DMS114 treated with DMSO at 0.1 percent for 48 hours (cell line): Measurements from ENCODE around the gene KCNAB2.

ENCODE experiments used
- DNase-seq: peaks from one replicate; lab custom pipeline; 2025; ENCODE audit not compliant: unreplicated experiment; lab: John Stamatoyannopoulos, UW

Gene KCNAB2

DNA sequence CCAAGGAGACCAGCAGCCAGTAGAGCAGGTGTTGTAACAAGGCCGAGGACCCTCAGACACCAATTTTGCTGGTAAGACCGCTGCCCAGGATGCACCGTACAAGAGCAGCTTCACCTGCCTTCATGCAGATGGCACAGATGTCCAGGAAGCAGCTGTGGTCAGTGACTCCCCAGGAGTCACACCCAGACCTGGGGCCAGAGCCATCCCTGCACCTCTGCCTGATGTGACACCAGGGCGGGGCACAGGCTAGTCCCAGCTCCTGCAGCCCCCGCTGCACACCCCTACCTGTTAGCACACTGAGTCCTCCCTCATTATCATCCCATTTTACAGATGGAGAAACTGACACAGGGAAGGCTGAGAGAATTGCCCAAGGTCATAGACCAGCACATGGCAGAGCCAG lies 16.3 kb upstream of the KCNAB2 start:
- DNase-seq = no peak

DNA sequence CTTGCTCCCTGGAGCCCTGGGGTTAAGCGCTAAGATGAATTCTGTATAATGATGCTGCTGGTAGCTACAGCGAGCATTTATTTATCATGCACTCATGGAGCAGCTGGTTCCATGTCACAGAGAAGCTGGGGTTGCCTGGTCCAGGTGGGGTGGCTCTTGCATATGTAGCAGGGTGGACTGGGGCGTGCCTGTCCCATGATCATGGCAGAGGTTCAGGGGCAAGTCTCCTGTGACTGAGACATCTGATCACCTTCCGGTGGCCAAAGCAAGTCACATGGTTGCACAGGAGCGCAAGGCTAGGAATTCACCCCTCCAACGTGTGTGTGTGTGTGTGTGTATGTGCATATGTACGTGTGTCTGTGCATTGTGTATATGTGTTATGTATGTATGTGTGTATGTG lies 15.6 kb upstream of the KCNAB2 start:
- DNase-seq = no peak

DNA sequence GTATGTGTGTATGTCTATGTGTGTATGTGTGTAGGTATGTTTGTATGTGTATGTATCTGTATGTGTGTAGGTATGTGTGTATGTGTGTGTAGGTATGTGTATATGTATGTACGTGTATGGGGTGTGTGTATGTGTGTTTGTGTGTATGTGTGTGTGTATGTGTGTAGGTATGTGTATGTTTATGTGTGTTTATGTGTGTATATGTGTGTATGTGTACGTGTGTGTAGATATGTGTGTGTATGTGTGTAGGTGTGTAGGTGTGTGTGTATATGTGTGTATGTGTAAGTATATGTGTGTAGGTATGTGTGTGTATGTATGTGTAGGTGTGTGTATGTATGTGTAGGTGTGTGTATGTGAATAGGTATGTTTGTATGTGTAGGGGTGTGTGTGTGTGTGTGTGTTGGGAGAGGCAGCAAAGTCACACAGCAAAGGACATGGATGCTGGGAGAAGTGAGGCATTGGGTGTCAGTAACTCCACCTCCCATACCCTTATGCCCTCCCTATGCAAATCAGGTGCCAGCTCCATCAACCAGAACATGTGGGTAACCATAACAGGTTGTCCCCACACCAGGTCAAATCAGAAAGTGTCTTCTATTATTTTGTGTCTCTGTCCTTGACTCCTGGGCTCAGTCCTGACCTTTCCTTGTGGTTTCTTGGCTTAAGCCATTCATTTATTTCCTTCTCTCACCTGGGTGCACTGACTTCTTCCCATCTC lies 15.0 kb upstream of the KCNAB2 start:
- no peak for DNase-seq

DNA sequence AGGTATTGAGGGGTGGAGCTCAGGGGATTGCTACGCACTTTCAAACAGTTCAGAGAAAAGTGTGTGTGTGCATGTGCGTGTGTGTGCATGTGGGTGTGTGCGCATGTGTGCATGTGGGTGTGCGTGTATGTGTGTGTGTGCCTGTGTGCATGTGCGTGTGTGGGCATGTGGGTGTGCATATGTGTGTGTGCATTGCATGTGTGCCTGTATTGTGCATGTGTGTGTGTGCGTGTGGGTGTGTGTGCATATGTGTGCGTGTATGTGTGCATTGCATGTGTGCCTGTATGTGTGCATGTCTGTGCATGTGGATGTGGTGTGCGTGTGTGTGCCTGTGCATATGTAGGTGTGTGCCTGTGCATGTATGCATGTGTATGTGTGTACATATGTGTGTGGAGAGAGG lies 12.6 kb upstream of the KCNAB2 start:
- no peak for DNase-seq

DNA sequence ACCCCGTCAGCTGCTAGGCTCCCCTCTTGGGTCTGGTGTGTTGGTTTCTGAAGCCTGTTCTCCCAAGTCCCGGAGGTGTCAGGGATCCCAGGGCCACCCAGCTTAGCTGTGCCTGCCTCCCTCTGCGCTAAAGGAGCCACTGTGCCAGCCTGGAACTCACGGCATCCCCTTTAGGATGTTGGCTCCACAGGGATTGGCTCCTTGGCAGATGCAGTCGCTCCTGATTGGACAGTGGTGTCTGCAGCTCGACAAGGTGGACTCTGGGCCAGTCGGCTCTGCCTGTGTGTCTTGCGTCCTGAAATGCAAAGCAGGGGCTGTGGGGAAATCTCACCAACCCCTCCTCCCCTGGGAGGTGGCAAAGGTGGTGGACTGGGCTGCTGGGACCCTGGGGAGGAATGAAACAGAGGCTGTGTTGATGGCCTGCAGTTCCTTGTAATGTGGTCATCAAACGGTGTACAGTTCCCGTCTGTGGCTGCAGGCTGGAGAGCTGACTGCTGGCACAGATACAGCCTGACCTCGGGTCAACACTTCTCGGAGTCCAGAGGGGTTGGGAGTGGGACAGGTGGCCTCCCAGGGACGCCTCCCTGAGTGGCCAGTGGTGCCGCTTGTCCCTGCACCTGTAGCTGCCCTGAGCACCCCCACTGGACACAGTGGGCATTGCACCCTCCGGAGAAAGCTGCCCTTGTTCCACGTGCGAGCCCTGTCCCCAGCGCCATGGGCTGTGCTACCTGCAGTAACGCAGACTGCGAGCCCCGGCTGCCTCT lies 11.5 kb upstream of the KCNAB2 start:
- DNase-seq = no peak

DNA sequence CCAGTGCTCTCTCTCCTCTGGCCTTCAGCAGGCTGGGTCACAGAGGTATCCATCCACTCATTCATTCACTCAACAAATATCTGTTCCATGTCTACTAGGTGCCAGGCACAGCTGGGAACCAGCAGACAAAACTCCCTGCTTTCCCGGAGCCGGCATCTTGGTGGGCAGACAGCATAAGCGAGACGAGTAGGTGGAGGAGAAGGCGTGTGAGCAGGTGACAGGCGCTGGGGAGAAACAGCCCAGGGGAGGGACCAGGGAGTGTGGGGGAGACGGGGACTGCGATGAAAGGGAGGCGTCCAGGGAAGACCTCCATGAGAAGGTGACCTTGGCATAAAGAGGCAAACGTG lies 11.0 kb upstream of the KCNAB2 start:
- no peak for DNase-seq

DNA sequence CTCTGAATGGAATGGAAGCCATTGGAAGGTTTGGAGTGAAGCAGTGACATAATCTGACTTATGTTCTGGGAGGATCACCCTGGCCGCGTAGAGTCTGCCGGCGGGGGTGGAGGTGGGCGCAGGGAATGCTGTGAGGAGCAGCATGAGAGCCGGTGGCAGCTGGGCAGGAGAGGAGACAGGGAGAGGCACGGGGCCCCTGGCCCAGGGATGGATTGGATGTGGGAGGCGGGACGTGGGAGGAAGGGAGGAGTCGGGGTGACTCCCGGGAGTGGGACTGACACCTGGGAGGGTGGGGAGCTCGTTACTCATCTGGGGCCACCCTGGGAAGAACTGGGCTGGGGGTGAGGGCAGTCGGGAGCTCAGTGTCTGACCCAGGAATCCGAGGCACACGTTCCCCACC lies 10.4 kb upstream of the KCNAB2 start:
- no peak for DNase-seq

DNA sequence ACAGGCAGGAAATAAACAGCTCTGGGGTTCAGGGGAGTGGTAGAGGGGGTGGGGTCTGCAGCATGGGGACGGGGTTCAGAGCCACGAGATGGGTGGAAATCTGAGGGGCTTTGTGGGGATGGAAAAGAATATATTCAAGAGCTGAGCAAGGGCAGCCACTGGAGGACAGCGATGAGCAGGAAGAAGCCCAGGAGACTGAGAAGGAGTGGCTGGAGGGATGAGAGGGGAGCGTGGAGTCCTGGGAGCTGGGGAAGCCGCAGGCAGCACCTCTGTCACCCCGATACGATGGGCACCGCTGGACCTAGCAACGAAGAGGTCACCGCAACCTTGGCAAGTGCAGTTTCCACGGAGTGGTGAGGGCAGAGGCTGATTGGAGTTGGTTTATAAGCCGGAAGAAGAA lies 10.0 kb upstream of the KCNAB2 start:
- no peak for DNase-seq

DNA sequence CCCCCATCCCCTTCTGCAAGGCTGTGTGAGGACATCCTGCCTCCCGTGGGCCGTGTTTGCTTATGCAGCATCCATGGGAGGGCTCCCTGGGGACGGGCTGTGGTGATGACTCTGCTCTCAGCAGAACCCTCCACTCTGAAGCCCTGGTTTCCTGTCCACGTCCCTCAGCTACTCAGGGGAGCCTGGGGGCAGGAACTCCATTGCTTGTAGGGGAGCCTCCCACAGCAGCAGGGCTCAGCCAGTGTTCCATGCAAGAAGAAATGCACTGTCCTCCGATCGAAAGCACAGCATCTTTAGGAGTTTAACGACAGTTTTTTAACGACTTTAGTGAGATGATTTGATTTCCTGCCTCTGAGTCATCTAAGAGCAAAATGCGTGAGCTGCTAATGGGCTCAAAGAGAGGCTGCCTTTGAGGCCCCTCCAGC lies 8.3 kb upstream of the KCNAB2 start:
- DNase-seq = no peak

DNA sequence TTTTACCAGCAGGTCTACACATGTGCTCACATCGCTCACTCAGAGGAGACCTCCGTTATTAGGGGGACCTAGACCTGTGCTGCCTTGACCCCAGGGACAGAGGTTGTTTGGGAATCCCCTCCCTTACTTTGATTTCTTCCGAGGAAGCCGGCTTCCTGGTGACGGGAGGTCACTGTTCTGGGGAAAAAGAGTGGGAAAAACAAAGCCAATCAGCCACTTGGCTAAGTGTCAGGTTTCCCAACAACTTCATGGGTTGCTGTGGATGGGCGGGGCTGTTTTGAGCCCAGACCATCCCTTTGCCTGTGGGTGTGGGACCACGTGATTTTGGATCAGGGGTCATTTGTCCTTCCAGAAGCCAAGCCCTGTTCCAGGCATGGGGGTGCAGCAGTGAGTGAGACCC lies 7.1 kb upstream of the KCNAB2 start:
- no peak for DNase-seq

DNA sequence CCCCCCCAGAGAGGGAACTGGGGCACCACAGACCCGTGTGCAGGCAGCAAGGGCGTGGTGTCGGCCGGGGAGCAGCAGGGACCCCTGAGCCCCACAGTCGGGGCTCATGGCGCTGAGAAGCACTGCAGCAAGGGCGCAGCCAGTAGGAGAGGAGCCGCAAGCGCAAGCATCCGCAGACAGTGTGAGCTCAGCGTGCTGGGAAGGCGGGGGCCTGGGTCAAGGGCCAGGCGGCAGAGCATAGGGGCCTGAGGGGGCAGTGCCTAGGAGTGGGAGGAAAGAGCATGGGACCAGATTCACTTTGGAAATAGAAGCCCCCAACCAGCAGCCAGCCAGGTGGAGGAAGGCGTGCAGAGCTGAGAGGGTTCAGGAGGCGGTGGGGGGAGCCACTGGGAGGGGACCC lies 6.7 kb upstream of the KCNAB2 start:
- DNase-seq = no peak

DNA sequence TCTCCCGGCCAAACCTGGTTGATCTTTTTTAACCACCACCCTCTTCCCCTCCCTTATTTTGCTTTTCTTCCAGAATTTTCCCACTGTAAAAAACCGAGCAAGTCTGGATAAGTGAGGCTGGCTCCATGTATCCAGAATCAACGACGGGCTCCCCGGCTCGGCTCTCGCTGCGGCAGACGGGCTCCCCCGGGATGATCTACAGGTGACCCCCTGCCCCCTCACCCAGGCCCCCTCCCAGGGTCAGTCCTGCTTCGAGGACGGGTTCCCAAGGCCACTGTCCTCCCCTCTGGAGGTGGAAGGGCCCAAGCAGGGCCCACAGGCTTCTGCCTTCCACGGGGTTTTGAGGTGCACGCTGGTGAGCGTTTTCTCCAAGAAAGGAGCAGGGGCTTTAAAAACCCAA lies 5.2 kb upstream of the KCNAB2 start:
- DNase-seq = no peak

DNA sequence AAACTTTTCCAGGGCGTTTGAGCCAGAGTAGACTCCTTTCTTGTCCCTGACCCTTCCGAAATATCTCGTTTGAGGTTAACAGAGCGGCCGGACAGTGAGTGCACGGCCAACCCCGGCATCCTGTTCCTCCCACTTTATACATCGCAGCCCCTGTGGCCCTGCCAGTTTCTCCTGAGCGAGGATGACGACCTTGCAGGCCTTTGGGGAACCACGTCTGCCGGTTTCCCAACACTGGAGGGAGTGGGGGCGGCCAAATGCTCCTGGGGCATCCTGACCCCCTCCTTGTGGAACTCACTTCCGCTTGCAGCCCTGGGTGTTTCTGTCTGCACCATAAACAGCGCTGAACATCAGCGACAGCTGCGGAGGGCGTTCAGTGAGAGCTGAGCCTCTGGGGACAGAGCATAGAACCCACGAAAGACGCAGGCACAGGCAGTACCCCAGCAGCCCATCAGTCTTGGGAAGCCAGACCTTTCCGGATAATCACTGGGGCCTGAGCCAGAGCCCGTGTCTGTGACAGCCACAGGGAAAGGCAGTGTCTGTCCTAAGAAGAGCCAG lies 4.8 kb upstream of the KCNAB2 start:
- DNase-seq = no peak

DNA sequence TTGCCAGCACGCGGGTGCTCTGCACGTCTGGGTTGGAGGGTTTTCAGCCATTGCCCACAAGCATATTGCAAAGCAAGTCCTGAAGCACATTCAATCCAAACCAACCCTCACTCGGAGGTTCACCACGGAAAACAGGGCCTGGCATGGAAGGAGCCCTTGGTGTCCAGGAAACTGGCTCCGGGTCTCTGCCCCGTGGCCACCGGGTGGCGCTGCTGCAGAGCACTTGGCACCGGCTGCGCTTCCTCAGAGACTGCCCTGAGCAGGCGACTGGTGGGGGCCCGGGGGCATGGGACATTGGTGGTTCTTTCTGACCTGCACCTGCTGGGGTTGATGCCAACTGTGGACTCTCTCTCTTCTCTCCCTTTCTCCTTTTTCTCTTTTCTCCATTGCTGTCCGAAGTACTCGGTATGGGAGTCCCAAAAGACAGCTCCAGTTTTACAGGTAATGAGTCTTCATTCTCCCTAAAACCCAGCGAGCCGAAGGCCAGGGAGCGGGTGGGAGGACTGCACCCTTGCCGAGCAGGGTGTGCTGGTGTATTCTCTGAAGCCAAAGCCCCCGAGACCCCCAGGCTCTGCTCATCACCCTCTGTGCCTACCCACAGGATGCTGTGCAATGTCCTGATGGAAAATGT lies 4.1 kb upstream of the KCNAB2 start:
- DNase-seq = no peak

DNA sequence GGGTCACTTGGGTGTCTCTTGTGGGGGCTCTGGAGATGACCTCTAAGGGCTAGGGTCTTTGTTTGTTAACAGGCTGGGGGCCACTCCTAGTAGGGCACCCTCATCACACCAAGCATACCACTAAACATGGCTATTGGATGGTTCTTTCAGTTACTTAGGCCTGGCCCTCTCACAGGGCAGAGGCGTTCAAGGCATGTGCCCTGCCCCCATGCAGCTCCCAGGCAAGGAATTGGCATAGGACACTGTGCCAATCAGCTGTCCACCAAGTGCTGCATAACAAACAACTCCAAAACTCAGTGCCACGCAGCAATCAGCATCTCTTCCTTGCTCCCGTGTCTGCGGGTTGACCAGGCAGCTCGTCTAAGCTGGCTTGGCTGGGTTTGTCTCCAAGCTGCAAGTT lies 2.1 kb upstream of the KCNAB2 start:
- DNase-seq = no peak

DNA sequence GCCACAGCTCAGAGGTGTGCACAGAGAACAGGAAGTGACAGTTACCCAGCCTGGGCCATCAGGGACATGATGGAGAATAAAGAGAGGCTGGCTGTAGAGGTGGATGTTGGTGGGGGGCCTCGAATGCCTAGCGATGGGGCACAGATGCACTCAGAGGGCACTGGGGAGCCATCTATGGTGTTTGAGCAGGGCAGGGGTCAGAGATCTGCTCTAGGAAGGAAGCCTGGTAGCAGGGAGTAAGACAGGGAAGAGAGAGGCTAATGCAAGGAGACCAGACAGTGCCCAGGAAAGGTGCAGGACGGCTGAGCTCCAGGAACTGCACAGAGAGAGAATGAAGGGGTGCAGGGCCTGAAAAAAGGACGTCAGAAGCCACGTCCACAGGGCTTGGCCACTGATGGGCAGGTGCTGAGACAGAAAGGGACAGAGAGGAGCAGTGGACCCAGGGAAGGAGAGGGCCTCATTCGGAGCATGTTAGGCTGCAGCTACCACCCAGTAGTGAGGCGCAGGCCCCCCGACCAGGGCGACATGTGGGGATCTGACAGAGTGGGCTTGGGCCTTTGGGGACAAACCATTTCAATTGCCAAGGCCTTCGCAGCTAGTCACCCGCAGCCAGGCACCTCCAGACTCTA lies 1.1 kb upstream of the KCNAB2 start:
- DNase-seq = no peak

DNA sequence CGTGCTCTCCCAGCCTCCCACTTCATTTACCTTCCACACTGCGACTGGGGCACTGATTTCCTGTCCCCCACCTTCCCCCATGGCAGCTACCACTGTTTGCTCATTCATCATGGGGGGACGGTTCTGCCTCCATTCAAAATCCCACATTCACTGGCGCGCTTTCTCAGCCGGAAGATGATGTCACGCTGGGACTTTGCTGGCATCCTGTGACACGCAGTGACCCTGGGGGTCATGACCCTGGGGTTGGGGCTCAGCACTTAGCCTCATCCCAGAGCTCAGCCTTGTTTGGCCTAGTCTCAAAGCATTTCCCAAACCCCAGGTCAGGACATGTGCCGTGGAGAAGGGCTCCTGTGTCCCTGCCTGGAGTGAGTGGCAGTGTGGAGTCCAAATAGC lies 582 bp upstream of the KCNAB2 start:
- DNase-seq = no peak

DNA sequence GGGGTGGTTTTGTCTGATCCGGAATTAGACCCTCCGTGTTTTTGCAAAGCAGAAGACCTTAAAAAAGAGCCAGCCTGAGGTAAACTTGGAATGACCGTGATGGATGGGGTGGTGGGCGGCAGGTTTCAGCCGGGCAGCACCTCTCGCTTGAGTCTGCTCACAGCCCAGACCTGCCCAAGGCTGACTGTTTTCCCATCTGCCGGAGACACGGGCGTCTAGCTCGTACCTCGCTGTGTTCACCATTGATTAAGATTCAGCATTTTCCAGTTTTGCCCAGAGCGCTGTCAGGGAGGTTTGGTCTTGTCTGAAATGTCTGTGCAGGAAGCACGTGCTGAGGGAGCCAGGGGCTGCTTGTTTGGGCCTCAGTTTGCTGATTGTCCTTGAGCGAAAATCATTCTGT lies 591 bp downstream of the KCNAB2 start:
- no peak for DNase-seq

DNA sequence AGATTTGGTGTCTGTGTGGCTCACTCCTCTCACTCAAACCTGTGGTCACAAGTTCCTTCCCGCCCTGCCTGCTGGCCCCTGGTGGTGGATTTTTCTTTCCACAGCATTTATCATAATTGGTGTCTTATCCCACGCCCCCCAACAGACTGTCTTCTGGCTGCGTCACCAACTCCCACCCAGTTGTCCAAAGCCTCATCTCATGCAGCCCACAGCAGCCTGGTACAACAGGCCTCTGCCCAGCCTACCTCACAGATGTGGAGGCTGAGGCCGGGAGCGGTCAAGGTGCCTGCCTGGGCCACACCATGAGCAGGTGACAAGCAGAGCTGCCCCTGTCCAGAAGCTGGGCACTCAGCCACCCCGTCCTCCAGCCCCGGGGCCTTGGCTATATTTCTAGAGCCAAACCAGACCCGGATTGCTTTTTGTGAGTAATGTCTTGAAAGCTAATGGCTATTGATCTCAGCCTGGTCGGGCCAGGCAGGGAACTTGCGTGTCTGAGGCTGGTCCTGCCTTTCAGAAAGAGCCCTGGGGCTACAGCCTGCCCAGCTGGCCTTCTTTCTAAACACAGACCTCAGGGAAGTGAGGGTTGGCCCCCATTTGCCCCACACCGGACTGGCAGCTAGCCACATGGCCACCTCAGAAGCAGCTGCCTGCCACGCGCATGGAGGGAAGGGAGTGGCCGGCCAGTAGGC lies 2.6 kb downstream of the KCNAB2 start:
- DNase-seq = no peak

DNA sequence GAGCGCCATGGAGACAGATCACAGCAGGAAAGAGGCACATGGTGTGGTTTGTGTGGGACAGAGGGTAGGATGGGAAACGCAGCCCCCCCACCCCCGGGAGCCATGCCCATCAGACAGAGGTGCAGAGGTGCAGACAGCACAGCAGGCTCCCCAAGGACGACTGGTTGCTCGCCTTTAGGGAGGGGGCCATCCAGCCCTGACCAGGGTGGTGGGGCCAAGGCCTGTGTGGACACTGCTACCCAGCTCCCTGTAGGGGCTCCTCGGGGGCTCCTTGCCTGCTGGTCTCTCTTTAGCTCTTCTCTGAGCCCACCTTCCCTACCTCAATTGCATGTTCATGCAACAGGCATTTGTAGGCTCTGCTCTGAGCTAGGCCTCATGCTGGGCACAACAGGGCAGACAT lies 3.7 kb downstream of the KCNAB2 start:
- DNase-seq = no peak

DNA sequence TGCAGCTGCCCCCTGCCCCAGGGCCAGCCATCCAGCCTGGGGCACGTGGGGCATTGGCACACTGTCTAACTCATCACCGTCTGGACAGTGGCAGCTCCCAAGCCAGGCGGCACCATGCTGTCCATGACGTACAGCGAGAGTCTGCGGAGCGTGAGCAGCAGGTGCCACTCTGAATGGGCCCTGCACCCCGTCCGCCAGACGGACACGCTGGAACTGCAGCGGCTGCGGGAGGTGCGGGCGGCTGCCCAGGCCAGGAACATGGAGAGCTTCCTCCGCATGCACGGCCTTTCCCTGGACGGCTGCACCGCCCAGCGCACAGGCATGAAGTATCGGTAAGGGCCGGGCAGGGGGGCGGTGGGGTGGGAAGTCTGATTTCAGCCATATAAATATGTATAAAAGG lies 5.7 kb downstream of the KCNAB2 start:
- DNase-seq = no peak
